Sigmoid colon (tissue), 4 donors: Measurements from ENCODE around the gene KCTD3.

Experiments
- EP300 ChIP-seq, 4 donors: sonication (generic); formaldehyde crosslinking; IDR thresholded peaks; one replicate each; pipeline ENCODE4 v1.6.1; 2017; ENCODE audit warnings: antibody characterized with exemption in 4 of 4
- POLR2A ChIP-seq, 2 donors: fragments of 450-650 bp; IDR thresholded peaks; one replicate each; pipeline ENCODE4 v1.6.1; 2016; ENCODE audit warnings: antibody characterized with exemption in 2 of 2, mild to moderate bottlenecking in 2 of 2, moderate library complexity in 2 of 2
- TF ChIP-seq, protein P1 (sequence below), 4 experiments: fragments of 450-650 bp in 3 of 4; fragments of 200-600 bp in 1 of 4; IDR thresholded peaks; one replicate each; pipeline ENCODE4 v1.5.1; 2016 to 2019; ENCODE audit warnings: antibody characterized with exemption in 4 of 4, mild to moderate bottlenecking in 3 of 4, moderate library complexity in 2 of 4

DNA sequence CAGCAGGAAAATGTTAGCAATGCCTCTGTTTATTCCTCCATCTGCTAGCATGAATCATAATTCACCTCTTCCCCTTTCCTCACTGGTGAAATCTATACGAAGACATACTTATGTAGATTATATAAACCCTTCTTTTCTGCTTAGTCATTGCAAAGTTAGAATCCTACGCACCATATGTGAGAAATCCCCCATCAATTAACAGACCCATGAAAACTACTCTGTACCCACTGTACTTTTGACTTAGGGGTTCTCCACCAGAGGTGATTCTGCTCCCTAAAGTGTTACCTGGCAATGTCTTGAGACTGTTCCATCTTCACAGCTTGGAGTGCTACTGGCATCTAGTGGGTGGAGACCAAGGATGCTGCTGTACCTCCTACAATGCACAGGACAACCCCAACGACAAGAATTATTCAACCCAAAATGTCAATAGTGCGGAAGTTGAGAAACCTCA lies 49.6 kb upstream of the KCTD3 start:
- TF ChIP-seq, protein P1, sequence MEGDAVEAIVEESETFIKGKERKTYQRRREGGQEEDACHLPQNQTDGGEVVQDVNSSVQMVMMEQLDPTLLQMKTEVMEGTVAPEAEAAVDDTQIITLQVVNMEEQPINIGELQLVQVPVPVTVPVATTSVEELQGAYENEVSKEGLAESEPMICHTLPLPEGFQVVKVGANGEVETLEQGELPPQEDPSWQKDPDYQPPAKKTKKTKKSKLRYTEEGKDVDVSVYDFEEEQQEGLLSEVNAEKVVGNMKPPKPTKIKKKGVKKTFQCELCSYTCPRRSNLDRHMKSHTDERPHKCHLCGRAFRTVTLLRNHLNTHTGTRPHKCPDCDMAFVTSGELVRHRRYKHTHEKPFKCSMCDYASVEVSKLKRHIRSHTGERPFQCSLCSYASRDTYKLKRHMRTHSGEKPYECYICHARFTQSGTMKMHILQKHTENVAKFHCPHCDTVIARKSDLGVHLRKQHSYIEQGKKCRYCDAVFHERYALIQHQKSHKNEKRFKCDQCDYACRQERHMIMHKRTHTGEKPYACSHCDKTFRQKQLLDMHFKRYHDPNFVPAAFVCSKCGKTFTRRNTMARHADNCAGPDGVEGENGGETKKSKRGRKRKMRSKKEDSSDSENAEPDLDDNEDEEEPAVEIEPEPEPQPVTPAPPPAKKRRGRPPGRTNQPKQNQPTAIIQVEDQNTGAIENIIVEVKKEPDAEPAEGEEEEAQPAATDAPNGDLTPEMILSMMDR (IDR thresholded peaks at IDR 0.05) = no peak
- no peak for TF ChIP-seq POLR2A (IDR thresholded peaks at IDR 0.05)
- TF ChIP-seq EP300 (IDR thresholded peaks at IDR 0.05) = no peak
